WTC11 (cell line): ENCODE measurements around the gene OCA2.

Source experiments
- ARID4B ChIP-seq: sonication (generic); formaldehyde crosslinking; IDR thresholded peaks from 2 replicates; pipeline ENCODE4 v1.8.0; 2023; ENCODE audit warnings: missing genetic modification reagents, mild to moderate bottlenecking, borderline replicate concordance
- CTCF ChIP-seq: fragments of 200-600 bp; IDR thresholded peaks from 2 replicates; pipeline ENCODE4 v1.8.0; 2022; ENCODE audit warnings: antibody characterized with exemption
- E2F1 ChIP-seq: sonication (generic); formaldehyde crosslinking; IDR thresholded peaks from 2 replicates; pipeline ENCODE4 v1.8.0; 2022; ENCODE audit warnings: mild to moderate bottlenecking, missing genetic modification reagents
- E2F5 ChIP-seq: sonication (generic); formaldehyde crosslinking; IDR thresholded peaks from 2 replicates; pipeline ENCODE4 v1.8.1; 2022; ENCODE audit warnings: mild to moderate bottlenecking, moderate library complexity, missing genetic modification reagents
- FOXP1 ChIP-seq: sonication (generic); formaldehyde crosslinking; IDR thresholded peaks from 2 replicates; pipeline ENCODE4 v1.8.0; 2022; ENCODE audit warnings: missing genetic modification reagents, mild to moderate bottlenecking, moderate library complexity, borderline replicate concordance
- ZNF532 ChIP-seq: fragments of 250-450 bp; sonication (Bioruptor Pico); IDR thresholded peaks from 2 replicates; pipeline ENCODE4 v1.9.0; 2021; ENCODE audit warnings: mild to moderate bottlenecking, borderline replicate concordance

GRCh38 chr15:27787931-27788330, 311.2 kb downstream of the OCA2 start:
- no peak for TF ChIP-seq ARID4B (CRISPR knock-in tag)
- no peak for TF ChIP-seq FOXP1 (CRISPR knock-in tag)
- TF ChIP-seq CTCF, result no peak
- no peak for TF ChIP-seq E2F5
- no peak for TF ChIP-seq E2F1 (CRISPR knock-in tag)
- no peak for TF ChIP-seq ZNF532 (CRISPR knock-in tag)
